ENCODE measurements around the gene NEK5.

GRCh38 chr13:52141299-52141698 lies 12.4 kb upstream of the NEK5 start:
- TF ChIP-seq POLR2A (IDR thresholded peaks at IDR 0.05; ENCODE audit: control extremely low read depth in 1 of 2, low read depth in 2 of 2, low read length in 2 of 2) = no peak
- TF ChIP-seq EP300 (IDR thresholded peaks at IDR 0.05; ENCODE audit: borderline replicate concordance in 1 of 2, low read depth in 2 of 2, low read length in 2 of 2) = no peak
- no peak for TF ChIP-seq RNF2 (IDR thresholded peaks at IDR 0.05; ENCODE audit: borderline replicate concordance, low read depth, low read length, missing control alignments, poor library complexity, severe bottlenecking)
- TF ChIP-seq CTCF (IDR thresholded peaks at IDR 0.05; ENCODE audit: control extremely low read depth in 1 of 3, insufficient read depth in 1 of 3, low read depth in 1 of 3, low read length in 3 of 3) = no peak
- TF ChIP-seq SUZ12 (IDR thresholded peaks at IDR 0.05; ENCODE audit: low read length) = no peak
- TF ChIP-seq EZH2 (IDR thresholded peaks at IDR 0.05; ENCODE audit: low read depth, low read length, severe bottlenecking) = no peak
- no peak for TF ChIP-seq MAX (IDR thresholded peaks at IDR 0.05)
- TF ChIP-seq RBBP5 (IDR thresholded peaks at IDR 0.05; ENCODE audit: borderline replicate concordance, low read depth, low read length) = no peak

Data from H1 (cell line).